Stimulated activated CD8-positive, alpha-beta memory T cell treated with anti-CD3 and anti-CD28 coated beads, Interleukin-4, amount 100 ng/mL, for 4 hours (primary cell): Measurements from ENCODE around the gene ZNF568.

Experiments
- DNase-seq, 2 donors: peaks; one replicate each; pipeline ENCODE4 v3.0.0-alpha.2; 2020; ENCODE audit warnings: low read depth in 2 of 2, low spot score in 1 of 2

The ZNF568 gene

GRCh38 chr19:36997843-36998235, 81.7 kb downstream of the ZNF568 start:
- no peak for DNase-seq

GRCh38 chr19:36999313-36999712, 83.2 kb downstream of the ZNF568 start:
- no peak for DNase-seq

GRCh38 chr19:37007587-37008220, 91.6 kb downstream of the ZNF568 start:
- no peak for DNase-seq

GRCh38 chr19:37009871-37010270, 93.7 kb downstream of the ZNF568 start:
- DNase-seq, result no peak

GRCh38 chr19:37012093-37012745, 96.1 kb downstream of the ZNF568 start:
- no peak for DNase-seq

- no peak for DNase-seq
Measured at GRCh38 chr19:37014456-37014855, 98.3 kb downstream of the ZNF568 start.

GRCh38 chr19:37045140-37045539, 129.0 kb downstream of the ZNF568 start:
- no peak for DNase-seq
